Left lung (tissue), 10 donors: ENCODE measurements around the gene PNMT. TPM values are rescaled to one million over a fixed set of nuclear protein-coding genes. Genes with fewer than 3 reads are reported as not detected.

Experiments
- ATAC-seq: fragments of 200-7000 bp; cut with Tn5 transposase; one replicate; pipeline ENCODE4 v1.9.1; 2020; ENCODE audit warnings: moderate library complexity
- DNase-seq, 4 donors: peaks; one replicate each; pipeline ENCODE4 v3.0.0-alpha.2; 2013 to 2020
- H3K27ac ChIP-seq, 2 donors: fragments of 200-600 bp; sonication (generic) in 1 of 2; one replicate each; pipeline versions ENCODE4 v1.5.0 to v1.8.0; 2020 to 2021
- H3K27me3 ChIP-seq, 2 donors: fragments of 200-600 bp; sonication (generic) in 1 of 2; one replicate each; pipeline versions ENCODE4 v1.5.0 to v1.8.0; 2020 to 2021
- H3K36me3 ChIP-seq, 2 donors: fragments of 200-600 bp; sonication (generic) in 1 of 2; one replicate each; pipeline versions ENCODE4 v1.5.0 to v1.8.0; 2020 to 2021
- H3K4me1 ChIP-seq, 2 donors: fragments of 200-600 bp; one replicate each; pipeline ENCODE4 v1.8.0; 2021
- H3K4me3 ChIP-seq, 2 donors: fragments of 200-600 bp; sonication (generic) in 1 of 2; one replicate each; pipeline versions ENCODE4 v1.5.0 to v1.8.0; 2020 to 2021; ENCODE audit warnings: mild to moderate bottlenecking in 1 of 2
- H3K9me3 ChIP-seq, 2 donors: fragments of 200-600 bp; sonication (generic) in 1 of 2; one replicate each; pipeline versions ENCODE4 v1.5.0 to v1.8.0; 2020 to 2021
- intact Hi-C, 2 donors: fragments of 100-400 bp; cut with DNase I; formaldehyde crosslinking; loops; one replicate each; pipeline versions ENCODE4 v1.11.2 to v1.14.2; 2022
- polyA plus RNA-seq, 6 donors: library from polyadenylated mRNA; unstranded; fragments of 120-200 nt; gene quantifications; one replicate each; pipeline ENCODE4 v1.2.1, GENCODE V29; 2013; ENCODE audit not compliant: insufficient read length in 6 of 6
- total RNA-seq, 2 donors: library from RNA; stranded (reverse); fragmentation: NEBNext Ultra II Directional; extraction: Animal tissue kit (Norgen Biotek cat#: 25700); gene quantifications; one replicate each; pipeline ENCODE4 v1.2.1, GENCODE V29; 2021
- TF ChIP-seq, protein P1 (sequence below), 2 donors: fragments of 200-600 bp; sonication (generic) in 1 of 2; IDR thresholded peaks; one replicate each; pipeline versions ENCODE4 v1.5.0 to v1.8.0; 2021; ENCODE audit warnings: antibody characterized with exemption in 2 of 2
- donor health status: DM: no; HTN: yes; CAD: no.
- donor health status: DM: no; HTN: no; CAD: no.

Gene PNMT
- total and polyA plus RNA-seq, 8 donors: 0.38 to 2.4 (median 1.7) TPM

DNA sequence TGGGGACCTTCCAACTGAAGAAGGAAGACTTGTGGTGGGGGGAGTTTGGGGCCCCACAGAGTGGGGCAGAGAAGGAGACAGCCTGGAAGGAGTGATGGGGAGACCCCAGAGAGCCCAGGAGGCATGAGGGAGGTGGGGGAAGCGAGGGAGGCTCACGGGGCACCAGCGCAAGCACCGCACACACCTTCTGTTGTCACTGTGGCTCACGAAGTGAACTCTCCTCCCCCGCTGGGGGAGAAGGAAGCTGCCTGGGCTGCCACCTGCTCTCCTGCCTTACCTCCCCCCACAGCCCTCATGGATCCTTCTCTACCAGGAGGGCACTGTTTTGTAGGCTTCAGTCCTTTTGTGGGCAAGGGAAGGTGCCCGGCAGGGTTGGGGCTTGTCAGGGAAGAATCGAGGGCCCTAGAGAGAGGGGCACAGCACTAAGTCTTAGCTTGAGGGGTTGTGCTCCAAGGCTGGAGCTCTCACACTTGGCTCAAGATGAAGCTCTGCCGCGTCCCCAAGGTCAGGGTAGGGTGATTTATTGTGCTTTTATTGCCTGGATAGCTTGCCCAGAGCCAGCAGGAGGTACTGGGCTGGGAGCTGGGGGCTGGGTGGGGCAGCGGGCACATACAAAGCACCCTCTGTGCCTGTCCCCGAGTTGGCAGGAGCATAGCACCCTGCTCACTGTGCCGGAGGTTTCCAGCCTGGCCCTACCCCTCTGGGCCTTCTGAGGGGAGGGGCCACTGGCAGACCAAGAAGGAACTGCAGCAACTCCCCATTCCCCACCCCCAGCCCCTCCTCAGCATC, 35.9 kb upstream of the PNMT start:
- Histone ChIP-seq H3K27me3 (peaks cover 6 to 34% of the 10 kb centered on the region in 2 donors), H3K4me1 (peaks cover under 1 to 54% of the 10 kb centered on the region in 2 donors), H3K9me3 (no peaks in the 10 kb centered on the region), H3K4me3 (no peak overlapping the region), H3K27ac (no peak overlapping the region), H3K36me3 (no peaks in the 10 kb centered on the region)
- intact Hi-C loops: loop anchor here in 1 of 2 donors (10.0 kb wide), 1 partner anchor 102 kb away; the partner anchor contains the start of genes GRB7 and MIEN1
- TF ChIP-seq, protein P1, sequence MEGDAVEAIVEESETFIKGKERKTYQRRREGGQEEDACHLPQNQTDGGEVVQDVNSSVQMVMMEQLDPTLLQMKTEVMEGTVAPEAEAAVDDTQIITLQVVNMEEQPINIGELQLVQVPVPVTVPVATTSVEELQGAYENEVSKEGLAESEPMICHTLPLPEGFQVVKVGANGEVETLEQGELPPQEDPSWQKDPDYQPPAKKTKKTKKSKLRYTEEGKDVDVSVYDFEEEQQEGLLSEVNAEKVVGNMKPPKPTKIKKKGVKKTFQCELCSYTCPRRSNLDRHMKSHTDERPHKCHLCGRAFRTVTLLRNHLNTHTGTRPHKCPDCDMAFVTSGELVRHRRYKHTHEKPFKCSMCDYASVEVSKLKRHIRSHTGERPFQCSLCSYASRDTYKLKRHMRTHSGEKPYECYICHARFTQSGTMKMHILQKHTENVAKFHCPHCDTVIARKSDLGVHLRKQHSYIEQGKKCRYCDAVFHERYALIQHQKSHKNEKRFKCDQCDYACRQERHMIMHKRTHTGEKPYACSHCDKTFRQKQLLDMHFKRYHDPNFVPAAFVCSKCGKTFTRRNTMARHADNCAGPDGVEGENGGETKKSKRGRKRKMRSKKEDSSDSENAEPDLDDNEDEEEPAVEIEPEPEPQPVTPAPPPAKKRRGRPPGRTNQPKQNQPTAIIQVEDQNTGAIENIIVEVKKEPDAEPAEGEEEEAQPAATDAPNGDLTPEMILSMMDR (IDR thresholded peaks at IDR 0.05): no peak
- no peak for ATAC-seq
- DNase-seq: no peak

DNA sequence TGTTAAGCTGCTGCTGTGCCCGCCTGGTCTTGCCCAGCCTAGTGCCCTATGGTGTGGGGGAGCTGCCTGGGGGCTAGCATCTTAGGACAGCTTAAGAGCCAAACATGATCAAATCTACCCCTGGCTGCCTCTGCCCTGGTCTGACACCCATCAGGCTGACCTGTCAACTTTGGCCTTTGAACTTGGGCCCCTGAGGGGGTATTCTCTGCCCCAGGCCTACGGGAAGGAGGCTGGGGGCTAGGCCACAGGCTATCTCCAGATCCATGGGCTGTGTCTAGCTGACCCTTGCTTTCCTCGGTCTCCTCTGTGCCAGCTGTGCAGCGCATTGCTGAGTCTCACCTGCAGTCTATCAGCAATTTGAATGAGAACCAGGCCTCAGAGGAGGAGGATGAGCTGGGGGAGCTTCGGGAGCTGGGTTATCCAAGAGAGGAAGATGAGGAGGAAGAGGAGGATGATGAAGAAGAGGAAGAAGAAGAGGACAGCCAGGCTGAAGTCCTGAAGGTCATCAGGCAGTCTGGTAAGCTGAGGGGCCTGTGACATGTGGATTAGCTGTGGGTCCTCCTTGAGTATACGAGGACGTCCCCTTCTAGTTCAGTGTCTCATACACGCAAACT, 34.6 kb upstream of the PNMT start:
- no peak overlapping the region for H3K4me3 ChIP-seq
- no peak overlapping the region for H3K27ac ChIP-seq
- TF ChIP-seq, protein P1 (IDR thresholded peaks at IDR 0.05): no peak
- DNase-seq (no peak), ATAC-seq (no peak)
- H3K4me1 ChIP-seq: peaks cover 7 to 64% of the 10 kb centered on the region in 2 donors
- intact Hi-C loops: loop anchor here in 1 of 2 donors (10.0 kb wide), 1 partner anchor 101 kb away; the partner anchor contains the start of genes GRB7 and MIEN1
- peaks cover 0 to 21% of the 10 kb centered on the region in 2 donors for H3K27me3 ChIP-seq
- no peaks in the 10 kb centered on the region for H3K36me3 ChIP-seq
- no peaks in the 10 kb centered on the region for H3K9me3 ChIP-seq

DNA sequence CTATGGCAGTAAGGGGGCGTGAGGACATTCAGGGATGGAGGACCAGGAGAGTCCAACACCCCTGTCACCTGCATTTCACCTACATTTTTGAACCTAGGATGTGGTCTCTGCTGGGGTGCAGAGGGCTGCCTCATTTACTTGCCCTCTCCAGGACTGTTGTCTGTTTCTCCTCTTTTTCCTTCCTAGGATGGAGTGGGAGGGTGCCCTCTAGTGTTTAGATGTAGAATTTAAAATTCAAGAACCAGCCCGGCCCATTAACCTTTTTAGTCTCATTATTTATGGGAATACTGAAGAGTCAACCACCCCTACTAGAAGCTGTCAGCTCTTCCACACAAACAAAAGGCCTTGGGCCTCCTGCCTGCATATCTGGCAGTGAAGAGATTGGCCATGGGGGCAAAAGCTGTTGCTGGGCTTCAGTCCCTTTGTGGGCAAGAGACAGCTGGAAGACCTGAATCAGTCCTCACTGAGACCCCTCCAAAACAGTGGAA, 33.8 kb upstream of the PNMT start:
- H3K27ac ChIP-seq: no peak overlapping the region
- H3K4me3 ChIP-seq: no peak overlapping the region
- ATAC-seq (no peak), DNase-seq (no peak)
- intact Hi-C loops: loop anchor here in 1 of 2 donors (10.0 kb wide), 1 partner anchor 100 kb away; the partner anchor contains the start of genes GRB7 and MIEN1
- H3K27me3 ChIP-seq: peaks cover 0 to 13% of the 10 kb centered on the region in 2 donors
- no peaks in the 10 kb centered on the region for H3K36me3 ChIP-seq
- H3K9me3 ChIP-seq: no peaks in the 10 kb centered on the region
- H3K4me1 ChIP-seq: peaks cover 7 to 64% of the 10 kb centered on the region in 2 donors
- TF ChIP-seq, protein P1 (IDR thresholded peaks at IDR 0.05): peak; percentile 58 to 70

DNA sequence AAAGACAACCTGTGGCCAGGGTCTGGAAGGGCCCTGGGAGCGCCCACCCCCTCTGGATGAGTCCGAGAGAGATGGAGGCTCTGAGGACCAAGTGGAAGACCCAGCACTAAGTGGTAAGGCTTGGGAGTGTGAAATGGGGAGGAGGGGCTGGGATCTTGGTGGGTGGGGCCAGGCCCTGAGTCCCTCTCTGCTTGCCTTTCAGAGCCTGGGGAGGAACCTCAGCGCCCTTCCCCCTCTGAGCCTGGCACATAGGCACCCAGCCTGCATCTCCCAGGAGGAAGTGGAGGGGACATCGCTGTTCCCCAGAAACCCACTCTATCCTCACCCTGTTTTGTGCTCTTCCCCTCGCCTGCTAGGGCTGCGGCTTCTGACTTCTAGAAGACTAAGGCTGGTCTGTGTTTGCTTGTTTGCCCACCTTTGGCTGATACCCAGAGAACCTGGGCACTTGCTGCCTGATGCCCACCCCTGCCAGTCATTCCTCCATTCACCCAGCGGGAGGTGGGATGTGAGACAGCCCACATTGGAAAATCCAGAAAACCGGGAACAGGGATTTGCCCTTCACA, 32.6 kb upstream of the PNMT start:
- ATAC-seq (no peak), DNase-seq (no peak)
- TF ChIP-seq, protein P1 (IDR thresholded peaks at IDR 0.05): no peak
- Histone ChIP-seq H3K27ac (peak overlapping the region in 1 of 2 donors; percentile 28), H3K27me3 (peaks cover 0 to 8% of the 10 kb centered on the region in 2 donors), H3K4me1 (peaks cover 19 to 66% of the 10 kb centered on the region in 2 donors), H3K4me3 (no peak overlapping the region), H3K36me3 (no peaks in the 10 kb centered on the region), H3K9me3 (no peaks in the 10 kb centered on the region)
- intact Hi-C loops: loop anchor here in 1 of 2 donors (10.0 kb wide), 1 partner anchor 99 kb away; the partner anchor contains the start of genes GRB7 and MIEN1
